PC-3 (cell line): ENCODE results near the gene OR4A16. TPM values are rescaled to one million over a fixed set of nuclear protein-coding genes. Genes with fewer than 3 reads are reported as not detected.

Source experiments
- ATAC-seq: fragments of 200-7000 bp; cut with Tn5 transposase; 2 replicates; pipeline ENCODE4 v1.9.1; 2020; ENCODE audit warnings: mild to moderate bottlenecking, moderate library complexity
- Bru-seq: library from RNA; stranded (reverse); fragments of 400-500 nt; gene quantifications from one replicate; lab custom pipeline; 2021; lab: Mats Ljungman, UMichigan
- BruChase-seq, 2 experiments: library from RNA; stranded (reverse); fragments of 400-500 nt; gene quantifications; one replicate each; lab custom pipeline; 2021; lab: Mats Ljungman, UMichigan
- BruUV-seq: library from RNA; stranded (reverse); fragments of 400-500 nt; replicated peaks from 2 replicates; lab custom pipeline; 2021; lab: Mats Ljungman, UMichigan
- CTCF ChIA-PET: fragments of 300-600 bp; sonication (Branson Sonifier 250); formaldehyde crosslinking; loops from one replicate; lab custom pipeline; 2022; ENCODE audit warnings: antibody characterized with exemption; lab: Charles Lee
- POLR2A ChIA-PET: fragments of 300-600 bp; sonication (Branson Sonifier 250); formaldehyde crosslinking; loops from one replicate; lab custom pipeline; 2022; ENCODE audit warnings: antibody characterized with exemption; ENCODE audit not compliant: unreplicated experiment; lab: Charles Lee
- DNase-seq: peaks from one replicate; pipeline ENCODE4 v3.0.0-alpha.2; 2015
- H2AFZ ChIP-seq: fragments of 300-600 bp; sonication (generic); 2 replicates; pipeline ENCODE4 v1.6.0; 2016; ENCODE audit warnings: antibody characterized with exemption, low read length
- H3F3A ChIP-seq: fragments of 300-600 bp; sonication (generic); one replicate; pipeline ENCODE4 v1.6.0; 2017; ENCODE audit warnings: antibody characterized with exemption, low read length, control low read depth, mild to moderate bottlenecking; ENCODE audit not compliant: unreplicated experiment
- H3K27ac ChIP-seq: fragments of 300-600 bp; sonication (generic); 2 replicates; pipeline ENCODE4 v1.5.1; 2016; ENCODE audit warnings: mild to moderate bottlenecking, low read length
- H3K27me3 ChIP-seq: fragments of 300-600 bp; sonication (generic); 2 replicates; pipeline ENCODE4 v1.6.1; 2016; ENCODE audit warnings: low read length, mixed read lengths
- H3K36me3 ChIP-seq: fragments of 300-600 bp; sonication (generic); 2 replicates; pipeline ENCODE4 v1.6.1; 2016; ENCODE audit warnings: low read depth, mixed run types, low read length, mixed read lengths
- H3K4me1 ChIP-seq: fragments of 300-600 bp; sonication (generic); 2 replicates; pipeline ENCODE4 v1.5.1; 2016; ENCODE audit warnings: low read length; ENCODE audit not compliant: insufficient read depth
- H3K4me2 ChIP-seq: fragments of 300-600 bp; sonication (generic); 2 replicates; pipeline ENCODE4 v1.6.0; 2016; ENCODE audit warnings: low read length
- H3K4me3 ChIP-seq: fragments of 300-600 bp; sonication (generic); 2 replicates; pipeline ENCODE4 v1.5.1; 2016; ENCODE audit warnings: mild to moderate bottlenecking, low read length, mixed read lengths
- H3K79me2 ChIP-seq: fragments of 300-600 bp; sonication (generic); 2 replicates; pipeline ENCODE4 v1.6.1; 2017; ENCODE audit warnings: low read length, mixed read lengths
- H3K9ac ChIP-seq: fragments of 300-600 bp; sonication (generic); 2 replicates; pipeline ENCODE4 v1.6.0; 2016; ENCODE audit warnings: mild to moderate bottlenecking, low read length
- H3K9me2 ChIP-seq: fragments of 300-600 bp; sonication (generic); replicated peaks from 2 replicates; pipeline ENCODE4 v1.6.1; 2016; ENCODE audit warnings: mixed run types, low read length, mixed read lengths
- H3K9me3 ChIP-seq: fragments of 300-600 bp; sonication (generic); 2 replicates; pipeline ENCODE4 v1.6.1; 2016; ENCODE audit warnings: low read length, mixed read lengths
- H4K20me1 ChIP-seq: fragments of 300-600 bp; sonication (generic); 2 replicates; pipeline ENCODE4 v1.6.1; 2016; ENCODE audit warnings: low read length, mixed read lengths
- CTCF ChIP-seq: fragments of 300-600 bp; sonication (generic); conservative IDR thresholded peaks from 2 replicates; pipeline ENCODE4 v1.5.1; 2017; ENCODE audit warnings: antibody characterized with exemption, low read depth, mild to moderate bottlenecking, low read length
- EZH2 ChIP-seq: fragments of 300-600 bp; sonication (generic); IDR thresholded peaks from one replicate; pipeline ENCODE4 v1.6.1; 2017; ENCODE audit warnings: antibody characterized with exemption, mild to moderate bottlenecking, low read length; ENCODE audit not compliant: unreplicated experiment
- EZH2phosphoT487 ChIP-seq: fragments of 300-600 bp; sonication (generic); IDR thresholded peaks from 2 replicates; pipeline ENCODE4 v1.6.1; 2018; ENCODE audit warnings: mild to moderate bottlenecking, antibody characterized with exemption, low read length, borderline replicate concordance
- intact Hi-C: fragments of 100-400 bp; cut with micrococcal nuclease; formaldehyde crosslinking; loops from 2 replicates; pipeline ENCODE4 v1.9.0; 2023
- long read RNA-seq: library from polyadenylated mRNA; unstranded; transcript quantifications from one replicate; pipeline ENCODE4 v2.0.0, GENCODE V29; 2021; ENCODE audit not compliant: unreplicated experiment
- total RNA-seq: library from RNA; depleted of rRNA; stranded (reverse); fragments of >200 nt; gene quantifications from 2 replicates; pipeline ENCODE4 v1.2.3, GENCODE V29; 2014; rRNA removed

OR4A16 gene
- total RNA-seq (not detected in 2 replicates), Bru-seq, nascent RNA (not detected), BruChase-seq, experiment 1, labeled RNA remaining after a 6-hour chase (not detected), BruChase-seq, experiment 2, labeled RNA remaining after a 2-hour chase (not detected)
- long read RNA-seq, result 0 reads

GRCh38 chr11:55342901-55343300 is at the start of gene OR4A16:
OR4A16 (plus strand) TSS chr11:55343201; CDS start chr11:55343201, 0 bp downstream.
- no peaks in the 10 kb centered on the region for H3K36me3 ChIP-seq
- CTCF ChIA-PET, result no interaction called here
- no peaks in the 10 kb centered on the region for H3K4me1 ChIP-seq
- H3K79me2 ChIP-seq, result no peaks in the 10 kb centered on the region
- POLR2A ChIA-PET, result no interaction called here
- H3K27me3 ChIP-seq, result no peaks in the 10 kb centered on the region
- no peak within 1 kb of the TSS for H3K9ac ChIP-seq
- no peak for DNase-seq
- peaks cover 4% of the 10 kb centered on the region; the same call in 1 of the 2 replicates for H3K9me3 ChIP-seq
- no peak within 1 kb of the TSS for H3K4me3 ChIP-seq
- H3K27ac ChIP-seq, result no peak within 1 kb of the TSS
- no peaks in the 10 kb centered on the region for H3F3A ChIP-seq
- no peak within 1 kb of the TSS for H3K4me2 ChIP-seq
- BruUV-seq, result no TSS peak
- intact Hi-C loops, result no loop called here
- H2AFZ ChIP-seq, result no peak within 1 kb of the TSS
- no peaks in the 10 kb centered on the region for H3K9me2 ChIP-seq
- TF ChIP-seq CTCF (no peak), EZH2 (no peak), EZH2phosphoT487 (no peak)
- ATAC-seq, result no peak
- no peaks in the 10 kb centered on the region for H4K20me1 ChIP-seq

GRCh38 chr11:55324500-55324899 is 18.5 kb upstream of the OR4A16 start:
- POLR2A ChIA-PET, result no interaction called here
- no peak for ATAC-seq
- H3K36me3 ChIP-seq, result no peaks in the 10 kb centered on the region
- no peaks in the 10 kb centered on the region for H3K79me2 ChIP-seq
- no peaks in the 10 kb centered on the region for H3K9me2 ChIP-seq
- H3K4me2 ChIP-seq, result no peak overlapping the region
- H3K4me1 ChIP-seq, result peaks cover 14% of the 10 kb centered on the region
- H4K20me1 ChIP-seq, result no peaks in the 10 kb centered on the region
- BruUV-seq, result no TSS peak
- no peak overlapping the region for H2AFZ ChIP-seq
- intact Hi-C loops, result no loop called here
- peaks cover 8% of the 10 kb centered on the region; the same call in 1 of the 2 replicates for H3K9me3 ChIP-seq
- no peak overlapping the region for H3K9ac ChIP-seq
- no peaks in the 10 kb centered on the region for H3K27me3 ChIP-seq
- TF ChIP-seq EZH2, result no peak
- no peak for TF ChIP-seq CTCF
- no peak for TF ChIP-seq EZH2phosphoT487
- H3F3A ChIP-seq, result no peaks in the 10 kb centered on the region
- DNase-seq, result peak; percentile 60
- CTCF ChIA-PET, result no interaction called here
- peak overlapping the region; percentile 64 for H3K27ac ChIP-seq
- H3K4me3 ChIP-seq, result no peak overlapping the region

GRCh38 chr11:55345306-55345705 is 2.3 kb downstream of the OR4A16 start:
- intact Hi-C loops, result no loop called here
- DNase-seq (no peak), ATAC-seq (no peak)
- H3K9me3 ChIP-seq, result peaks cover 4% of the 10 kb centered on the region; the same call in 1 of the 2 replicates
- no peak overlapping the region for H3K27ac ChIP-seq
- H3K27me3 ChIP-seq, result no peaks in the 10 kb centered on the region
- no peak overlapping the region for H3K4me3 ChIP-seq
- no peaks in the 10 kb centered on the region for H4K20me1 ChIP-seq
- no peak overlapping the region for H3K9ac ChIP-seq
- ChIA-PET POLR2A (no interaction called here), CTCF (no interaction called here)
- H3K9me2 ChIP-seq, result no peaks in the 10 kb centered on the region
- no TSS peak for BruUV-seq
- no peaks in the 10 kb centered on the region for H3K36me3 ChIP-seq
- H3K4me2 ChIP-seq, result no peak overlapping the region
- no peaks in the 10 kb centered on the region for H3K4me1 ChIP-seq
- H3F3A ChIP-seq, result no peaks in the 10 kb centered on the region
- H3K79me2 ChIP-seq, result no peaks in the 10 kb centered on the region
- no peak overlapping the region for H2AFZ ChIP-seq
- TF ChIP-seq CTCF, result no peak
- no peak for TF ChIP-seq EZH2phosphoT487
- no peak for TF ChIP-seq EZH2
